Effector memory CD4-positive, alpha-beta T cell (primary cell): ENCODE data around the gene CUX1.
"Not testable (repeated sequence)": the region's sequence is repeated elsewhere in the genome, so short reads cannot be mapped to it uniquely, and the experiment has no call there.

ENCODE experiments used
- DNase-seq, 3 donors: peaks; one replicate each; pipeline ENCODE4 v3.0.0-alpha.2; 2020
- H3K27ac ChIP-seq: 2 replicates; pipeline ENCODE4 v1.7.0; 2013; ENCODE audit warnings: mild to moderate bottlenecking, low read length, moderate library complexity; ENCODE audit not compliant: insufficient read depth, poor library complexity, severe bottlenecking
- H3K27me3 ChIP-seq: replicated peaks from 2 replicates; pipeline ENCODE4 v1.7.0; 2013; ENCODE audit warnings: mild to moderate bottlenecking, low read length; ENCODE audit not compliant: insufficient read depth, control insufficient read depth, poor library complexity, severe bottlenecking
- H3K36me3 ChIP-seq: 2 replicates; pipeline ENCODE4 v1.7.0; 2013; ENCODE audit warnings: mild to moderate bottlenecking, low read length, moderate library complexity; ENCODE audit not compliant: control insufficient read depth, insufficient read depth
- H3K4me1 ChIP-seq: 2 replicates; pipeline ENCODE4 v1.7.0; 2013; ENCODE audit warnings: low read length, mild to moderate bottlenecking; ENCODE audit not compliant: control insufficient read depth, insufficient read depth, poor library complexity, severe bottlenecking
- H3K4me3 ChIP-seq: 2 replicates; pipeline ENCODE4 v1.7.0; 2013; ENCODE audit warnings: low read length, low read depth, mild to moderate bottlenecking; ENCODE audit not compliant: insufficient read depth, poor library complexity, severe bottlenecking
- H3K9me3 ChIP-seq: 2 replicates; pipeline ENCODE4 v1.7.0; 2013; ENCODE audit warnings: mild to moderate bottlenecking, low read length, moderate library complexity; ENCODE audit not compliant: control insufficient read depth

The CUX1 gene

GRCh38 chr7:101916041-101916800, 98.8 kb downstream of the CUX1 start:
- Histone ChIP-seq H3K4me1 (no peaks in the 10 kb centered on the region), H3K9me3 (no peaks in the 10 kb centered on the region), H3K27me3 (no peaks in the 10 kb centered on the region), H3K36me3 (peaks cover 15% of the 10 kb centered on the region), H3K4me3 (no peak overlapping the region), H3K27ac (no peak overlapping the region)
- DNase-seq = no peak

- Histone ChIP-seq H3K27me3 (no peaks in the 10 kb centered on the region), H3K9me3 (no peaks in the 10 kb centered on the region)
- DNase-seq = no peak
These were observed 99.5 kb downstream of the CUX1 start for GRCh38 chr7:101916876-101917275.

GRCh38 chr7:101917566-101917965, 100.1 kb downstream of the CUX1 start:
- Histone ChIP-seq H3K4me1 (no peaks in the 10 kb centered on the region), H3K27ac (no peak overlapping the region), H3K4me3 (no peak overlapping the region), H3K9me3 (no peaks in the 10 kb centered on the region), H3K27me3 (no peaks in the 10 kb centered on the region), H3K36me3 (peaks cover 15% of the 10 kb centered on the region)
- DNase-seq = no peak

More at GRCh38 chr7:101916876-101917275, 99.5 kb downstream of the CUX1 start:
- Histone ChIP-seq H3K4me3 (no peak overlapping the region), H3K36me3 (peaks cover 15% of the 10 kb centered on the region), H3K4me1 (no peaks in the 10 kb centered on the region), H3K27ac (no peak overlapping the region)

- Histone ChIP-seq H3K4me3 (no peak overlapping the region), H3K27me3 (no peaks in the 10 kb centered on the region), H3K27ac (no peak overlapping the region), H3K36me3 (peaks cover 15% of the 10 kb centered on the region), H3K9me3 (no peaks in the 10 kb centered on the region), H3K4me1 (no peaks in the 10 kb centered on the region)
- no peak for DNase-seq
These were observed 101.0 kb downstream of the CUX1 start for GRCh38 chr7:101918426-101918825.

GRCh38 chr7:101919363-101920115, 102.1 kb downstream of the CUX1 start:
- DNase-seq = no peak
- Histone ChIP-seq H3K4me3 (no peak overlapping the region), H3K27me3 (no peaks in the 10 kb centered on the region), H3K36me3 (peaks cover 15% of the 10 kb centered on the region), H3K4me1 (no peaks in the 10 kb centered on the region), H3K27ac (no peak overlapping the region), H3K9me3 (no peaks in the 10 kb centered on the region)

- DNase-seq = no peak
- H3K27me3 ChIP-seq = no peaks in the 10 kb centered on the region
- H3K4me1 ChIP-seq = no peaks in the 10 kb centered on the region
- H3K27ac ChIP-seq = no peak overlapping the region
- H3K4me3 ChIP-seq = no peak overlapping the region
- H3K36me3 ChIP-seq = peaks cover 11% of the 10 kb centered on the region
- no peaks in the 10 kb centered on the region for H3K9me3 ChIP-seq
These were observed 103.6 kb downstream of the CUX1 start for GRCh38 chr7:101921061-101921460.

- H3K9me3 ChIP-seq, H3K27me3 ChIP-seq, DNase-seq, H3K4me3 ChIP-seq, H3K27ac ChIP-seq, H3K36me3 ChIP-seq, H3K4me1 ChIP-seq: not testable (repeated sequence)
These were observed 104.4 kb downstream of the CUX1 start for GRCh38 chr7:101921546-101922489.

- Histone ChIP-seq H3K27ac (no peak overlapping the region), H3K36me3 (peaks cover 6% of the 10 kb centered on the region), H3K9me3 (no peaks in the 10 kb centered on the region), H3K4me3 (no peak overlapping the region), H3K27me3 (no peaks in the 10 kb centered on the region), H3K4me1 (no peaks in the 10 kb centered on the region)
- DNase-seq = no peak
These were observed 105.5 kb downstream of the CUX1 start for GRCh38 chr7:101922631-101923601.

GRCh38 chr7:101923602-101923985, 106.2 kb downstream of the CUX1 start:
- DNase-seq = no peak
- H3K4me3 ChIP-seq = no peak overlapping the region
- no peaks in the 10 kb centered on the region for H3K27me3 ChIP-seq
- no peaks in the 10 kb centered on the region for H3K36me3 ChIP-seq
- no peaks in the 10 kb centered on the region for H3K4me1 ChIP-seq
- H3K27ac ChIP-seq = no peak overlapping the region
- no peaks in the 10 kb centered on the region for H3K9me3 ChIP-seq
